Measurements from ENCODE around the gene CNOT11. TPM values are rescaled to one million over a fixed set of nuclear protein-coding genes. Genes with fewer than 3 reads are reported as not detected.

The CNOT11 gene
- polyA plus RNA-seq, 1 donor (not counting 4 experiments of a cell fraction or from before 2014, with no cell fraction given), result 83.1 TPM

DNA sequence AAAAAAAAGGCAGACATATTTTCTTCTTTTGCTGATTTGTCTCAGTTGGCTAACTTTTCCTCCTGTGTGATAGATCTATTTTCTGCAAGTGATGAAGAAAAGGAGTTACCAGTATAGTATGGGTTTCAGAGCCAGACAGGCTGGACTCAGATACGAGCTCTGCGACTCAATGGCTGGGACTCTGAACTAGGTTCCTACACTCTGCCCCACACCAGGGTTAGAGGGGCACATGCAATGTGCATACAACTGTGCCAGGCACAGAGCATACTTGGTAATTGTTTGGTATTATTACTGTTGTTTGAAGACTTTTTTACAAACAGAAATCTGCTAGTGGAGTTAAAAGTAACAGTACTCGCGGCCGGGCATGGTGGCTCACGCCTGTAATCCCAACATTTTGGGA lies 34.0 kb downstream of the CNOT11 start:
- Histone ChIP-seq H3K9me1 (ENCODE audit: control insufficient read depth, extremely low read depth, insufficient read depth, low read length) (no peaks in the 10 kb centered on the region), H3K36me3 (ENCODE audit: control insufficient read depth in 2 of 2, extremely low read depth in 1 of 2, insufficient read depth in 2 of 2, low read length in 2 of 2) (peaks cover 24 to 42% of the 10 kb centered on the region in 2 experiments), H3K27ac (ENCODE audit: control insufficient read depth, insufficient read depth, low read length) (no peak overlapping the region), H3K4me2 (ENCODE audit: control insufficient read depth, extremely low read depth, insufficient read depth, low read depth, low read length) (no peak overlapping the region), H4K20me1 (ENCODE audit: control insufficient read depth, extremely low read depth, insufficient read depth, low read length) (no peaks in the 10 kb centered on the region), H3K27me3 (ENCODE audit: control insufficient read depth, extremely low read depth, insufficient read depth, low read length) (no peaks in the 10 kb centered on the region), H2AFZ (ENCODE audit: control insufficient read depth, low read length) (no peak overlapping the region), H3K4me3 (ENCODE audit: control insufficient read depth in 2 of 3, extremely low read depth in 1 of 3, insufficient read depth in 2 of 3, low read depth in 1 of 3, low read length in 3 of 3) (no peak overlapping the region), H3K9ac (ENCODE audit: control insufficient read depth, extremely low read depth, insufficient read depth, low read length) (no peak overlapping the region), H3K4me1 (ENCODE audit: control insufficient read depth, extremely low read depth, insufficient read depth, low read length) (no peaks in the 10 kb centered on the region), H3K9me3 (ENCODE audit: control insufficient read depth, low read depth, low read length) (no peaks in the 10 kb centered on the region), H3K79me2 (ENCODE audit: control insufficient read depth, insufficient read depth, low read length) (peaks cover 17% of the 10 kb centered on the region)
- TF ChIP-seq, protein P1, sequence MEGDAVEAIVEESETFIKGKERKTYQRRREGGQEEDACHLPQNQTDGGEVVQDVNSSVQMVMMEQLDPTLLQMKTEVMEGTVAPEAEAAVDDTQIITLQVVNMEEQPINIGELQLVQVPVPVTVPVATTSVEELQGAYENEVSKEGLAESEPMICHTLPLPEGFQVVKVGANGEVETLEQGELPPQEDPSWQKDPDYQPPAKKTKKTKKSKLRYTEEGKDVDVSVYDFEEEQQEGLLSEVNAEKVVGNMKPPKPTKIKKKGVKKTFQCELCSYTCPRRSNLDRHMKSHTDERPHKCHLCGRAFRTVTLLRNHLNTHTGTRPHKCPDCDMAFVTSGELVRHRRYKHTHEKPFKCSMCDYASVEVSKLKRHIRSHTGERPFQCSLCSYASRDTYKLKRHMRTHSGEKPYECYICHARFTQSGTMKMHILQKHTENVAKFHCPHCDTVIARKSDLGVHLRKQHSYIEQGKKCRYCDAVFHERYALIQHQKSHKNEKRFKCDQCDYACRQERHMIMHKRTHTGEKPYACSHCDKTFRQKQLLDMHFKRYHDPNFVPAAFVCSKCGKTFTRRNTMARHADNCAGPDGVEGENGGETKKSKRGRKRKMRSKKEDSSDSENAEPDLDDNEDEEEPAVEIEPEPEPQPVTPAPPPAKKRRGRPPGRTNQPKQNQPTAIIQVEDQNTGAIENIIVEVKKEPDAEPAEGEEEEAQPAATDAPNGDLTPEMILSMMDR (optimal IDR thresholded peaks at IDR 0.05 in 1 of 3, IDR thresholded peaks at IDR 0.05 in 1 of 3, conservative IDR thresholded peaks at IDR 0.05 in 1 of 3; ENCODE audit: extremely low read depth in 1 of 3, insufficient read depth in 2 of 3, low read length in 3 of 3), result no peak
- DNase-seq (ENCODE audit: low read depth, low spot score) (no peak), FAIRE-seq (no peak)
- dilution Hi-C loops (cut with MboI; ENCODE audit: extremely low pct_ligation_motif_present, low sequenced_read_pairs), result no loop called here

DNA sequence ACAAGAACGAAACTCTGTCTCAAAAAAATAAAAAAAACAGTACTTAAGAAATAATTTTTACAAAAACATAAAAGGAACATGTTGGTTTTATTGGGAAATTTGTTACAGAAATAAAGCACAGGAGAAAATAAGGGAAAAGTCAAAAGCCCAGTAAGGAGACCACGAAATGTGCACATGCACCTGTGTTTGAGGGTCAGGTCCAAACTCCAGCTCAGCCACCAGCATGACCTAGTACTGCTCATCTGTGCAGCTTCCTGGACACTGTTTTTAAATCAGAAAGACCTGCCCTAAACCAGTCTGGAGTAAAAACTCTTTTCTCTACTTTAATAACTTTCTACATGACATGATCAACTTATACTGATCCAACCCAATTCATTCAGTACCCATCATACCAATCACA lies 34.6 kb downstream of the CNOT11 start:
- Histone ChIP-seq H2AFZ (ENCODE audit: control insufficient read depth, low read length) (no peak overlapping the region), H3K9me1 (ENCODE audit: control insufficient read depth, extremely low read depth, insufficient read depth, low read length) (no peaks in the 10 kb centered on the region), H3K4me1 (ENCODE audit: control insufficient read depth, extremely low read depth, insufficient read depth, low read length) (no peaks in the 10 kb centered on the region), H3K9ac (ENCODE audit: control insufficient read depth, extremely low read depth, insufficient read depth, low read length) (no peak overlapping the region), H3K4me3 (ENCODE audit: control insufficient read depth in 2 of 3, extremely low read depth in 1 of 3, insufficient read depth in 2 of 3, low read depth in 1 of 3, low read length in 3 of 3) (no peak overlapping the region), H3K27ac (ENCODE audit: control insufficient read depth, insufficient read depth, low read length) (no peak overlapping the region), H3K4me2 (ENCODE audit: control insufficient read depth, extremely low read depth, insufficient read depth, low read depth, low read length) (no peak overlapping the region), H3K27me3 (ENCODE audit: control insufficient read depth, extremely low read depth, insufficient read depth, low read length) (no peaks in the 10 kb centered on the region), H3K9me3 (ENCODE audit: control insufficient read depth, low read depth, low read length) (no peaks in the 10 kb centered on the region), H3K36me3 (ENCODE audit: control insufficient read depth in 2 of 2, extremely low read depth in 1 of 2, insufficient read depth in 2 of 2, low read length in 2 of 2) (peaks cover 20 to 38% of the 10 kb centered on the region in 2 experiments), H3K79me2 (ENCODE audit: control insufficient read depth, insufficient read depth, low read length) (peaks cover 22% of the 10 kb centered on the region), H4K20me1 (ENCODE audit: control insufficient read depth, extremely low read depth, insufficient read depth, low read length) (no peaks in the 10 kb centered on the region)
- DNase-seq (ENCODE audit: low read depth, low spot score) (no peak), FAIRE-seq (no peak)
- dilution Hi-C loops (cut with MboI; ENCODE audit: extremely low pct_ligation_motif_present, low sequenced_read_pairs), result no loop called here
- TF ChIP-seq EZH2 (IDR thresholded peaks at IDR 0.05; ENCODE audit: low read length), result no peak
- TF ChIP-seq, protein P1 (optimal IDR thresholded peaks at IDR 0.05 in 1 of 3, IDR thresholded peaks at IDR 0.05 in 1 of 3, conservative IDR thresholded peaks at IDR 0.05 in 1 of 3; ENCODE audit: extremely low read depth in 1 of 3, insufficient read depth in 2 of 3, low read length in 3 of 3), result no peak

All from keratinocyte (primary cell).